NB4 (cell line): Measurements from ENCODE around the gene PLPP3.

Source experiments
- POLR2A ChIP-seq: IDR thresholded peaks from 2 replicates; pipeline ENCODE4 v1.6.1; 2011; ENCODE audit warnings: mild to moderate bottlenecking; ENCODE audit not compliant: insufficient read length; ENCODE audit errors: extremely low read depth
- TF ChIP-seq, protein P1 (sequence below): IDR thresholded peaks from 2 replicates; pipeline ENCODE4 v1.6.1; 2011; ENCODE audit warnings: low read depth, low read length
- TF ChIP-seq, protein P2 (sequence below): IDR thresholded peaks from one replicate; pipeline ENCODE4 v1.5.1; 2012; ENCODE audit warnings: low read depth, low read length

DNA sequence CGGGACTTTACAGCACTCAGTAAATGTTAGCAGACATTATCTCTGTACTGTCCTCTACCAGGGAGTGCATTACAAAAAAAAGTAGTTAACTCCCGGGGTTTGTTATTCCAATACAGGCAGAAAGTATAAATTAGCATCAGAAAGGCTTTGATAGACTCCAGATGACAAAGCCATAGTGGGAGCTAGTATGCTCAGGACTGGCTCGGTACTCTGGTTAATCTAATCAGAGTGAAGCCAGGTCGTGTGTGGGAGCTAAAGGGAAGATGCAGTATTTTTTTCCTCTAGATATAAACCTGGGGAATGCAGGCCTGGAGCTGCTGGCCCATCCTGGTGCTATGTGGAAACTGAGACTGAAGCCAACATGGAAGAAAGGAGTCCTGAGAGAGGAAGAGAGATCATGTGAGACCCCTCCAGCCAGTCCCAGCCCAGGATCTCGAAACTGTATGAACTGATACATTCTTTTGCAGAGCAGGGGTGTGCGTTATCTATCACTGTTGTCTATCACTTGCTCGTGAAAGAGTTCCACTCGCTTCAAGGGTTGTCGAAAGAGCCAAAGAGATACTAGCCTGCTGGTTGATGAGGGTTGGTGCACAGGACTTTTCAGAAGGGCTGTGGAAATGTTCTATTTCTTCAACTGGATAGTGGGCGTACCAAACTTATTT, 125.8 kb downstream of the PLPP3 start:
- TF ChIP-seq POLR2A: no peak
- TF ChIP-seq, protein P1, sequence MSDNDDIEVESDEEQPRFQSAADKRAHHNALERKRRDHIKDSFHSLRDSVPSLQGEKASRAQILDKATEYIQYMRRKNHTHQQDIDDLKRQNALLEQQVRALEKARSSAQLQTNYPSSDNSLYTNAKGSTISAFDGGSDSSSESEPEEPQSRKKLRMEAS: no peak
- TF ChIP-seq, protein P2, sequence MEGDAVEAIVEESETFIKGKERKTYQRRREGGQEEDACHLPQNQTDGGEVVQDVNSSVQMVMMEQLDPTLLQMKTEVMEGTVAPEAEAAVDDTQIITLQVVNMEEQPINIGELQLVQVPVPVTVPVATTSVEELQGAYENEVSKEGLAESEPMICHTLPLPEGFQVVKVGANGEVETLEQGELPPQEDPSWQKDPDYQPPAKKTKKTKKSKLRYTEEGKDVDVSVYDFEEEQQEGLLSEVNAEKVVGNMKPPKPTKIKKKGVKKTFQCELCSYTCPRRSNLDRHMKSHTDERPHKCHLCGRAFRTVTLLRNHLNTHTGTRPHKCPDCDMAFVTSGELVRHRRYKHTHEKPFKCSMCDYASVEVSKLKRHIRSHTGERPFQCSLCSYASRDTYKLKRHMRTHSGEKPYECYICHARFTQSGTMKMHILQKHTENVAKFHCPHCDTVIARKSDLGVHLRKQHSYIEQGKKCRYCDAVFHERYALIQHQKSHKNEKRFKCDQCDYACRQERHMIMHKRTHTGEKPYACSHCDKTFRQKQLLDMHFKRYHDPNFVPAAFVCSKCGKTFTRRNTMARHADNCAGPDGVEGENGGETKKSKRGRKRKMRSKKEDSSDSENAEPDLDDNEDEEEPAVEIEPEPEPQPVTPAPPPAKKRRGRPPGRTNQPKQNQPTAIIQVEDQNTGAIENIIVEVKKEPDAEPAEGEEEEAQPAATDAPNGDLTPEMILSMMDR: no peak
